Activated CD8-positive, alpha-beta memory T cell treated with anti-CD3 and anti-CD28 coated beads, Interleukin-2, amount 50 U/mL, for 24 hours (primary cell): ENCODE data around the gene PGGHG.
"Not testable (repeated sequence)": the region's sequence is repeated elsewhere in the genome, so short reads cannot be mapped to it uniquely, and the experiment has no call there.

Source experiments
- DNase-seq: peaks from one replicate; pipeline ENCODE4 v3.0.0-alpha.2; 2020; ENCODE audit errors: extremely low read depth

Gene PGGHG

DNA sequence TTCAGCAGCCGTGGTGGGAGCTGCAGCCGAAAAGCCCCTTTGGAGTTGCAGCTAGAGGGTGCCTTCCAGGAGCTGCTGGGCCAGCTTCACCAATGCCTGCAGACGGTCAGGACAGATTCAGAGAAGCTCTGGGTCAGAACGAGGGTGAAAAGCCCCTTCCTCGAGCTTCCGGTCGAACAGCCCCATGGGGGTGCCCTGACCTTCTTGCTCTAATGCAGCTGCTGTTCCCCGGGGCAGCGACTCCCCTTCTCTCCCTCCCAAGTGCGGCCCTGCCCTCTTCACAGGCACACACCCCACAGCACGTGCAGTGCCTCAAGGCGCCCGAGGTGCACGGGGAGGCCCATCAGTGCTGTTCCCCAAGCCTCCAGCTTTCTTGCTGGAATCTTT lies 41.4 kb downstream of the PGGHG start:
- DNase-seq, result no peak

DNA sequence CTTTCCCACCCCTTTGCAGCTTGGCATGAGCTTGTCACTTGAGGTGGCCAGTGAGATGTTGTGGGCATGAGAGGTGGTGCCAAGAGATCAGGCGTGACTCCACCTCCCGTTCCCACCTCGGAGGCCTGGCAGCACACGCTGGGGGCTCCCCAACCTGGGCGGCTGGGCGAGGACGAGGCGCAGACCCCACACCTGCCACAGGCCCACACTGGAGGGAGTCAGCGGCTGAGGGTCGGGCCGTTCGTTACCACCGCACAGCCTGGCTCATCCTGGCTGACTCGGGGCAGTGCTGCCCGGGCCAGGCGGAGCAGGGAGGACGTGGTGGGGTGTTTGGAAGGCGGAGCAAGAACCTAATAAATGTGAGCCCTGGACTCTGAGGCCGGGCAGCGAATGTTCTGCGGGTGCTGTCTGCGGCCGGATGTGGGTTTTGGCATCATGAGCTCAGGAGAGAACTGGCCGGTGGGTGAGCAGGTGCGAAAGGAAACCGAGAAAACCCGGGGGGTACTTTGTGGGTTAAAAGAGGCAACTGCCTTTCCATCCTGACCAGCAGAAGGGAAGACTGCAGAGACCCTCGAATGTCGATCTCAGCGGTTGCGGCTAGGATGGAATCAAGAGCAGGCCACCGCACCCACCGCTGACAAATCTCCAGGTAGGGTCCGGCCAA lies 41.9 kb downstream of the PGGHG start:
- DNase-seq, result no peak

DNA sequence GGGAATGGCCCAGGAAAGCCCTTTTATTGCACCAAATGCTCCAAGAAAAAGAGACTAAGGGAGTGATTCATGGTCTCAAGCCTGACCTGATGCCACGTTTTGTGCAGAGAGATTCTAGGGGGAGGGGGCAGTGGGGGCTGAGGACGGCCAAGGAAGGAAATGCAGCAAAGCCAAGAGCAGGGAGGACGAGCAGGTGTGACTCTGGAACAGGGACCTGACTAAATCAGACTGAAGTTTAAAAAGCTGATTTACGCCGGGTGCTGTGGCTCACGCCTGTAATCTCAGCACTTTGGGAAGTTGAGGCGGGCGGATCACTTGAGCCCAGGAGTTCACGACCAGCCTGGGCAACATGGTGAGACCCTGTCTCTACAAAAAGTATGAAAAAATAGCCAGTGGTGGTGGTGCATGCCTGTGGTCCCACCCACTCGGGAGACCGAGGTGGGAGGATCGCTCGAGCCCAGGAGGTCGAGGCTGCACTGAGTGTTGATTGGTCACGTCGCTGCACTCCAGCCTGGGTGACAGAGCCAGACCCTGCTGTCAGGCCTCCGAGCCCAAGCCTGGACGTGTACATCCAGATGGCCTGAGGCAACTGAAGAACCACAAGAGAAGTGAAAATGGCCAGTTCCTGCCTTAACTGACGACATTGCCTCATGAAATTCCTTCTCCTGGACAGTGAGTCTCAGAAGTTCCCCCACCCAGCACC lies 42.6 kb downstream of the PGGHG start:
- no peak for DNase-seq

DNA sequence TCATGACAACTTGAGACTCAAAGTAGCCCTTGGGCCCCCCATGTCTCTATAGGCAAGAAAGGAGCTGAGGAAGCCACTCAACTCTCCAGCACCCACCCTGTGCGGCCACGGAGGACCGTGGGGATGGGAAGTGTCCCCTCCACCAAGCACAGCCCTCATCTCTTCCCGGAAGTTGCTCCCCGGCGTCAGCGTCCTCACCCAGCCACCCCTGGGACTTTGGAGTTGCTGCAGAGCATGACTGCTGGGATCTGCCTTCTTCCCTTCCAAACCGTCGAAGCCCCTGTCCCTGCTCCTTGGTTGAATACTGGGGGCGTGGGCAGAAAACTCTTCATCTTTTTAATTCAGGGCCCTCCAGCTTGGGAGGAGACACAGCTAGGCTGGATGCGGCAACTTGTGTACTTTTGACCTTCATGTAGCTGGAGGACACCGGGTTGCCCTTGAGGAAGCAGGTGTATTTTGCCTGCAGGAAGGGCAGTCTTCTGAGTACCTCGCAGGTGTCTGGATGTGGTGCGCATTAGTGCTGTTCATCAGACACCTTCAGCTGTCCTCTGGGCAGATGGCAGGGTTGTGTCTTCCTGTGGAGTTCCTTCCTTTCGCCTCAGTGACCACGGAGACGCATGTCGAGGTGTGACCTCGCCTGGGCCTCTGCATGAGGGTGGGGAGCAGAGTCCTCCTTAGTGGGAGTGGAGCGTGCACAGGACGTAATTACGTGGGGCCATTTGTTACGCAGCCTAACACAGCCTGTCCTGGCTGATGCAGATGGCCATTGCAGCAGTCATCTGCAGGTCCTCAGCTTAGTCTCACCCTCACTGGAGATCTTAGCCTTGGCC lies 43.9 kb downstream of the PGGHG start:
- DNase-seq, result no peak

DNA sequence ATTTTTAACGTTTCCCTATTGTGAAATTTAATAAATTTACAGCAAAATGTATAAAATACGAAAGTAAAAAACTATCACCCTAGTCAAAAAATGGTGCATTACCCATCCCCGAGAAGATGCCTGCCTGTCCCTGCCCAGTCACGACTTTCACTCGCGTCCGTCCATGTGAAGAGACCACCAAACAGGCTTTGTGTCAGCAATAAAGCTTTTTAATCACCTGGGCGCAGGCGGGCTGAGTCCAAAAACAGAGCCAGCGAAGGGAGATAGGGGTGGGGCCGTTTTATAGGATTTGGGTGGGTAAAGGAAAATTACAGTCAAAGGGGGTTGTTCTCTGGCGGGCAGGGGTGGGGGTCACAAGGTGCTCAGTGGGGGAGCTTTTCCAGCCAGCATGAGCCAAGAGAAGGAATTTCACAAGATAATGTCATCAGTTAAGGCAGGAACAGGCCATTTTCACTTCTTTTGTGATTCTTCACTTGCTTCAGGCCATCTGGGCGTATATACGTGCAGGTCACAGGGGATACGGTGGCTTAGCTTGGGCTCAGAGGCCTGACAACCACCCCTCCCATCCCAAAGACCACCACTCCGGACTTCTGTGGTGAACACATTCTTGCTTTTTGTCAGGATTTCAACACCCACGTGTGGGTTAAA lies 44.8 kb downstream of the PGGHG start:
- not testable (repeated sequence) for DNase-seq

DNA sequence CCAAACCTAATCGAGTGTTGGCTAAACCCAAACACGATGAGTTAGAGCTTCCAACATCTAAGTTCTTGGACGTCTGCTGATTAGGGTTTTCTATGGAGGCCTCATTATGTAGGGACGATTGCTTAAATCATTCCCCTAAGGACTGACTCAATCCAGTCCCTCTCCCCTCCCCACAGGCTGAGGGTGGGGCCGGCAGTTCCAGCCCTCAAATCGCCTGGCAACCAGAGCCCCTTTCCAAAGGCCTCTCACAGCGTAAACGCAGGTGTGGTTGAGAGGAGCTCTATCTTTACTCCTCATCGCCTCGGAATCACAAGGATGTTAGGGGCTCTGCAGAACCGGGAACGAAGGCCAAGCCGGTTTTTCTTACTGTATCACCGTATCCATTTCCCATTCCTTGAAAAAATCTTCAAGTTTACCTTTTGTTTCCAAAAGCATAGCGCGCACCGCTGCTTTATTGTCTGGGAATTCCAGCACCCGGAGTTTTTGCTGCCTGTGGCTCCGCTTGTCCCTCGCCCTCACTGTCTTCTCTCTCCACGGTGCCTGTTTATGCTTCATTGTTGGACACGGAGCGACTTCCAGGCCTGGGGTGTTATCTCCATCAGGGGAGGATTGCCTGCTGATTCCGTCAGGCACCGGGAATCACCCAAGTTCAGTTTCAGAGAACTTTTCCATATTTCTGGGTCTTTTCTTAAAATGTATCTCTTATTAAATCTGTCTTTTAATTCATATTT lies 45.5 kb downstream of the PGGHG start:
- no peak for DNase-seq

DNA sequence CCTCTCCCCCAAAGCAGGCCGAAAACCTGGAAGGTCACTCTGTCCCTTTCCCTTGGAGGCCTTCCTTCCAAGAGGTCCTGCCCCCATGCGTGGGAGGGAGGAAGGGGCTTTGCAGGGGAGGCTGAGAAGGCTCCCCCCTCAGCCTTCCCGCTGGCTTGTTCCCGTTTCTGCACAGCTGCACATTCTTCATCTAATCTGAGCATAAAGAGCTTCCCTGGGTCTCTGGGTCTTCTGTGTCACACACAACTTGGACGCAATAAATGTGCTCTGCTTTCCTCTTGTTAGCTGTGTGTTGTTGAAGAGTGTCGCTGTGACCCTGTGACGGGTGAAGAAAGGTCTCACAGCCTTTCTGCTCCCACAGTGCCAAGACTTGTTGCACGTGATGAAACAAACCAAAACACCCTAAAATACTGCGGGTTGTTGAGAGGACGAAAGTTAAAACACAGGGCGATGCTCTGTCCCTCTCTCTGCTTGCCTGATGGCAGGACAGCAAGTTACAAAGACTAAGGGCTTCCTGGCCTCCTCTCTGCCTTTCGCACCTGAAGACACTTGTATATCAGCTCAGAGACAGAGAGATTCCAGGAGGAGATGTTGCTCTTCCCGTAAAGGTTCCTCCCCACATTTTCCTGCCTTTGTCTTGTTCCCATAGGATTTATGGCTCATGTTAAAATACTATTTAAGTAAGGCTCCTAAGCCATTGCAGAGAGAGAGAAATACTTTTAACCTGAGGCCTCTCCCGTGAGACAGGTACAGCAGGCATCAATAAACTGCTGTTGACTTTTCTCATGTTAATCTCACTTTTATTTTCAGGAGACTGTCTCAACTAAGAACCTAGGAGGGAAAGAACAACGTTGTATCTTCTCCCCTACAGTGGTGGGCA lies 47.1 kb downstream of the PGGHG start:
- DNase-seq, result no peak

DNA sequence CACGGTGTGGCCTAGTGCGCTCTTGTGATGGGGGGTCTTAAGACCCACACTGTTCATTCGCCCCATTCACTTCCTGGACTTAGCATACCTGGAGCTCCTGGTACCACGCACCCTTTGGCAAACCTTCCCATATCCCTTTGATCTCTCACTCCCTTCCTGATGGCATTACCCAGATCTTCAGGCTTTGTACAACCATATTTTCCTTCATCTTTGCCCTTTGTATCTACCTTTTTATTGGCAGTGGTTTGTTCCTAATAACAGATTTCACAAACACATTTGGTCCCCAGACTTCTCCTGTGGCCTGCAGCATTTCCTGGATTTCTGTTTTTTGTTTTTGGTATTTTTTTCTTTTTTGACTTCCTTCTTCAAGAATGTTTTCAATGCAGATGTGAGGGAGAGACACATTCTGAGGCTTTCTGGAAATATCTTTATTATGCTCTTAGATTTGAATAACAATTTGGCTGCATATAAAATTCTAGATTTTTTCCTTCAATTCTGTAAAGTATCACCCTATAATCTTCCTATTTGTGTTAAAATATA lies 47.8 kb downstream of the PGGHG start:
- DNase-seq, result no peak

DNA sequence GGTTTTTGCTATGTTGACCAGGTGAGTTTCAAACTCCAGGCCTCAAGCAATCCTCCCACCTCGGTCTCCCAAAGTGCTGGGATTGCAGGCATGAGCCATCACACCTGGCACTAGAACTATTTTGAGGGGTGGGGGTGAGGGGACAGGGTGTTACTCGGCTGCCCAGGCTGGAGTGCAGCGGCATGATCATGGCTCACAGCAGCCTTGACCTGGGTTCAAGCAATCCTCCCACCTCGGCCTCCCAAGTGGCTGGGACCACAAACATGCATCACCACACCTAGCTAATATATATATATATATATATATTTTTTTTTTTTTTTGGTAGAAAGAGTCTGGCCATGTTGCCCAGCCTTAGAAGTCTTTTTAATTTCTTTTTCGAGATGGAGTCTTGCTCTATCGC lies 48.8 kb downstream of the PGGHG start:
- DNase-seq, result no peak

DNA sequence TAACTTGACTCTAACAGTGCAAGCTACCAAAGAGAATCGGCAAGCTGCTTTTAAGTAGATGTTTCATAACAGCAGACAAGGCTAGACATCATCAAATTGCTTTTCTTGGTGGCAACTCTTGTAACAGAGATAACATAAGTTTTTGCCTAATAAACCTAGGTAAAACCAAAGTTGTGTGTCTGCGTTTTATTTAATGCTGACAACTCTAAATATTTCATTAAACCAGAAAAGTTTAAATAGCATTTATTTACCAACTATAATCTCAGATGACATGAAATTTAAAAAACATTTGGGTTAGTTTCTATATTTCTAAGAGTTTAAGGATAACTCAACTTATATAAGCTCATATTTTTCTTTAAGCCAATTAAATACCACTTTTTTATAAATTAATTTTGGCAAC lies 51.0 kb downstream of the PGGHG start:
- no peak for DNase-seq

DNA sequence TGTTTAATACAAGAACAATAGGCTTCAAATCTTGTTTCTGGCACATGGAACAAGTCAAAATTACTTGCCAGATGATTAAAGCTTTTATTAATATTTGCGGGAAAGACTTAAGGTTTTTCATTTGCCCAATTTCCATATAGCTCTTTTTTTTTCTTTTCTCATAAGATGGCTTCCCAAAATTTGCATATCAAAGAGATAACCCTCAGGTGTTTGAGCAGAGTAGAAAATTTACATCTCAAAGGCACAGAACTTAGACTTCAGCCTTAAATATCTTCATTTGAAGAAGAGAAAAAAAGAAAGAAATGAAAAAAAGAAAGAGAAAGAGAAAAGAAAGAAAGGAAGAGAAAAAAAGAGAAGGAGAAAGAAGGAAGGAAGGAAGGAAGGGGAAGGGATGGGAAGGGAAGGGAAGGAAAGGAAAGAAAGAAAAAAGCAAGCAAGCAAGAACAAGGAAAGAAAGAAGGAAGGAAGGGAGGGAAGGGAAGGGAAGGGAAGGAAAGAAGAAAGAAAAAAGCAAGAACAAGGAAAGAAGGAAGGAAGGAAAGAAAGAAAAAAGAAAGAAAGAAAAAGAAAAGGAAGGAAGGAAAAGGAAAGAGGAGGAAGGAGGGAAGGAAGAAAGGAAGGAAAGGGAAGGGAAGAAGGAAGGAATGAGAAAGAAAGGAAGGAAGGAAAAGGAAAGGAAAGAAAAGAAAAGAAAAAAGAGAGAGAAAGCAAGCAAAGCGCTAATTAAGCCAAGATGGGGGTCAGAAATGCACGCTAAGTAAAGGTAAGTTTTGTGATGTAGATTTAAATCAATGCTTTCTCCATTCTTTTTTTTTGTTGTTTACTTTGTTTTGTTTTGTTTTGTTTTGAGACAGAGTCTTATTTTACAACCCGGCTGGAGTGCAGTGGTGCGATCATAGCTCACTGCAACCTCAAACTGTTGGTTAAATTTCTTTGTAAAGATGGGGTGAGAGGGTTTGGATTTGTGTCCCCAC lies 51.9 kb downstream of the PGGHG start:
- DNase-seq, result no peak

DNA sequence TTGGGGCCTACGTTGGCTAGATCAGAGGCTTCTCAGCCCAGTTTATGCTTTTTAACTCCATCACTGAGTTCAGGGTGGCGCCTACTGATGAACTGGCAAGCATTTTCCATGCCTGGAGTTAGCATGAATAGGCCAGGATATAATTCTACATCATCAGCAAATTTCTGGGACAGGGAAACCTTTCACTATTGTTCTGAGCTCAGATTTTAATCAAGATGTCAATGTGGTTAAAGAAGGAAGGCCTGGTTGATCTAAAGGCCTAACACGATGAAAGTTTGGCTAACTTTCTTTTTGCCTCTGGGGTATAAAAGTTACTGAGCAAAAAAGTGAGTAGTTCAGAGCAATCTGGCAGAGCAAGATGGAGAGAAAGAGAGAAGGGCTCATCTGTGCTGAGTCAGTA lies 53.4 kb downstream of the PGGHG start:
- no peak for DNase-seq

DNA sequence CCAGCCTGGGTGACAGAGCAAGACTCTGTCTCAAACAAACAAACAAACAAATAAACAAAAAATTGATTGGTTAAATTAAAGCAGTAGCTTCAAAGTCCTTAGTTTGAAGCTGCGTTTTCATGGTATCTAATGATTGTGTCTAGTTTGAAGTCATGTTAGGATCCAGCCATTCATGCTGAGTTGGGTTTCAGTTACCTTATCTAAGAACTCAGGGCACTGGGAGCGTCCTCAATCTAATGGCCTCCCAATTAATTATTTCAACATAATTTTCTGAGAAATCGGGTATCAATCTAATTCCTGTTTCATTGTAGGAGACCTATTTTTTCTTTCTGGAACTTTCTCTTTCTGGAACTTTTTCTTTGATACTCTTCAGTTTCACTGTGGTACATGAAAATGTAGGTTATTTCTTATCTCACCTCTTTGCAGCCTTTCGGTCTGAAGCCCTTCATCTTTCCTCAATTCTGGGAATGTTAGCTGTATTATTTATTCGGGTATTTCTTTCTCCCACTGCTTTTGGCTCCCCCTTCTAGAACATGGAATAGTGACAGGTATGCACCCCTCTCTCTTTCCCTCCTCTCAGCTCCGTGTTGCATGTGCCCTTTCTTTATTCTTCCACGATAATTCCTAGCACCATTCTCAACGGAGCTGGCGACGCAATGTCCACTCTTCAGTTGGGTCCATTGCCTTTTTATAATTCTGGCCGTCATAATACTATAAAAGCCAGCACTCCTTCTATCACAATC lies 56.1 kb downstream of the PGGHG start:
- no peak for DNase-seq
